Raji (cell line): ENCODE results near the gene DENND6B.

Experiments used
- POLR2A ChIP-seq: IDR thresholded peaks from 2 replicates; pipeline ENCODE4 v1.6.1; 2011; ENCODE audit warnings: low read depth, low read length, control low read depth; ENCODE audit not compliant: insufficient read depth

Gene DENND6B

DNA sequence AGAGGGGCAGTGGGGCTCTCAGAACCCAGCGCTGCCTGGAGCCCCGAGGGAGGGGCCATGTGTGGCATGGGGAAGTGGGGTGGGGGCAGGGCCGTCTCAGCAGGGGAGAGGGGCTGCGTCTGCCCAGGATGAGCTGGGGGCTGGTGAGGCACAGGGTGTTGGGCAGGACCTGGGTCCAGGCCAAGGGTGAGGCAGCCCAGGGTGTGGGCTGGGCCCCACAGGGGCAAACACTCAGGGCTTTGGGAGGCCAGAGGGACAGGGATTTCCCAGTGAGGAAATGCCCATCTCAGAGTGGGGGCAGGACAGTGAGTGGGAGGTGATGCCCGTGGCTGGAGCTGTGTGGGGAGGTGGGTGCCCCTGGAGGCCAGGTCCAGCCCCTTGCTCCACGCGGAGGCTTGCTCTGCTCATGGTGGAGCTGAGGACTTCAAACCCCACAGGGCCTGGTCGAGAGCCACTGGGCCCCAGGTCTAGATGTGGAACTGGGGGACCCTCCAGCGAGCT, 24.7 kb downstream of the DENND6B start:
- no peak for TF ChIP-seq POLR2A

DNA sequence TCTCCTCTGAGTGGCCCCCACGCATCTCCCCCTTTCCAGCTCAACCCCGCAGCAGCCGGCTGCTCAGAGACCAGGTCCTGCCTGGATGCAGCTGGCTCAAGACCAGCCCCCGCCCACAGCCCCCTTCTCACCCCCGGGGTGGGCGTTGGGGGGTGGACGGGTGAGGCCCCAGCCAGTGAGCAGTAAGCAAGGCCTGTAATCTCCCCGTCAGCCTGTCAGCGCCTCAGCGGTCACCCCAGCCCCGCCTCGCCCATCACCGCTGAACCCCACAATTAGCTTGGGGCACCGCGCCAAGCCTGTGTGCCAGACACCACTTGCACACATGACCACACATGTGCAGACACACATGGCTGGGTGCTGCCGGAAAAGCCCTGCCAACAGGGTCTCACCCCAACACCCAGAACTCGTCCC, 25.2 kb downstream of the DENND6B start:
- TF ChIP-seq POLR2A, result no peak

DNA sequence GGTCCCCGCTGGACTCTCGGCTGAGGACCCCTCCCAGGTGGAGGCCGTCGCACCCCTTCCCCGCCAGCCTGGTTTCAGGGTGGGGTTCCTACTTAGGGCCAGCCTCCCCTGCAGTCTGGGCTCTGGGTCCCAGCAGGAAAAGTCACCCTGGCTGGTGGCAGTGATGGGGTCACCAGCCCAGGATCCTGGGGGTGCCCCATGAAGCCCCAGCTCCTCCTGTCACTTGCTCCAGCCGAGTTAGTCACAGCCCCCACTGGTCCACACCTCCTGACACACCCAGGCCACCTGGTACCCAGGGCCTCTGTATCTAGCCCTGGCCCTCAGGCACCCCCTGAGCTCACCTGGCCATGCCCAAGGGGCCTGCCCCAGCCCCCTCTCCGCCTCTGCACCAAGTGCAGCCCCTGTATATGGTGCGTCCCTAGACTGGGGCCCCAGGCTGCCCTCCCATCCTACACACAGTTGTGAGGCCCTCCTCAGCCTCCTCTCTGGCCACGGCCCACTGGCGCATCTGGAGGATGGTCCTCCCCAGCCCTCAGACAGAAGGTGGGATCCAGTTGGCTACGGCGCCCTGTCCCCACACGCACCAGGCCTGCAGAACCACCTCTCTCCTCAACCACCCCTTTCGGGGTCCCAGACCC, 26.1 kb downstream of the DENND6B start:
- TF ChIP-seq POLR2A, result no peak

DNA sequence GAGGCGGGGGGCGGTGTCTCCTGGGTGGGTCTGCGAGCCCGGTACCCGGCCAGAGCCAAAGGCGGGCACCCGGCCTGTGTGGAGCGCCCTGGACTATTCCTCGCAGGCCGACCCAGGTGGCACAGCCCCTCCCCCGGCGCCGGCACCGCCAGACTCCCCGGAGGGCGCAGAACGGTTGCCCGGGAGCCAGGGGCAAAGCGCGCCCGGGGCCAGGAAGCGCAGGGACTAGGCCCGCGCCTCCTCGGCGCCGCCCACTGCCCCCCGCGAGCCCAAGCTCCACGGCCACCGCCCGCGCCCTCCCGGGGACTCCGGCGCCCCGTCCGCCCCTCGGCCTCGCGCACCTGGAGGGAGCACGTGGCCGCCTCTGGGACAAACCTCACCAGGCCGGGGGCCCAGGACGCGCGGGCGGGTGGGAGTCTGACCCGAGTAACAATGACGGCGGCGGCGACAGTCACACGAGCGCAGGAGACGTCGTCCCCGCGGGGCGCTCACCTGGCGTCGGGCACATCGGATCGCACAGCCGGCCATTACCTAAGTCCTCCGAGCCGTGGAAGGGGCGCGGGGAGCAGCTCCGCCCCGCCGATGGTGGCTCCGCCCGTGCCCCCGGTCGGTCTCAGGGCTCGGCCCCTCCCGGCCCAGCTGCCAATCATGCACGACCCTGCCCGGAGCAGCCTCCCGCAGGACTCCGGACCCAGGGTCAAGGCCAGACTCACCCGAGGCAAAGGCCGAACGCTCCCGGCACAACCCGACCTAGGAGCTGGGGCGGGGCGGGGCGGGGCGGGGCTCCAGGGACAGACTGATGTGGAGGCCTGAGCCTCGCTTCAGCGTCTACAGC, 26.8 kb downstream of the DENND6B start:
- TF ChIP-seq POLR2A, result no peak

DNA sequence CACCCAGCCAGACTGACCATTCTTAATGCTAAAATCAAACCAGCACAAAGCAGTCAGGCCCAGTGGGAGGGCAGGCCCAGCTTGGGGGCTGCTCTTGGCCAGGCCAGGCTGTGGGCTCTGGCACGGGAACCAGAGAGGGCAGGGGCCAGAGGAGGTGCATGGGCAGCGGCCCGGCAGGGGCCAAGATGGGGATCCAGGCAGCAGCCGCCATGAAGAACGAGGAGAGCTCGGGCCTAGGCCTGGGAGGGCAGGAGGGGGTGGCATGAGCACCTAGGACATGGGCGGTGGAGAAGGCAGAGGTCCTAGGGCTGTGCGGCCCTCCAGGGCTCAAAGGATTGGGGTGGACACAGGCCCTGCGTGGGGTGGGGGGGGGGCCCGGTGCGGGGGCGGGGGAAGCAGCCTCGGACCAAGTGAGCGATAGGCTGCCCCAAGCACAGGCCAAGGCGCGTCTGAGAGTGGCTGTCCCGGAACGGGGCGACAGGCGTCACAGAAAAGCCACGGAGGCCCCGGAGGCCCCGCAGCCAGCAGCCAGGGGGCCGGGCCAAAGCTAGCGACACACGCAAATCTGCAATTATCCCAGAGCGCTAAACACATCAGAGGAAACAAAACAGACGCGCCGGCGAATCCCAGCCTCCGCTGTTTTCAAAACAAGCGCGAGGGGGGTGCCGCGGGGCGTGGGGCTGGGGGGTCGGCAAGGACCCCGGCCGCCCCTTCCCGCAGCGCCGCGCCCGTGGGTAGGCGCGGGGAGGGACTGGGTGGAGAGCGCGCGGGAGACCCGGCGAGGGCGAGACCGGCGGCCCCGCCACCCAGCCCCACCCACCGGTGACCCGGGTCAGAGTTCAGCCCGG, 27.7 kb downstream of the DENND6B start:
- TF ChIP-seq POLR2A, result no peak

DNA sequence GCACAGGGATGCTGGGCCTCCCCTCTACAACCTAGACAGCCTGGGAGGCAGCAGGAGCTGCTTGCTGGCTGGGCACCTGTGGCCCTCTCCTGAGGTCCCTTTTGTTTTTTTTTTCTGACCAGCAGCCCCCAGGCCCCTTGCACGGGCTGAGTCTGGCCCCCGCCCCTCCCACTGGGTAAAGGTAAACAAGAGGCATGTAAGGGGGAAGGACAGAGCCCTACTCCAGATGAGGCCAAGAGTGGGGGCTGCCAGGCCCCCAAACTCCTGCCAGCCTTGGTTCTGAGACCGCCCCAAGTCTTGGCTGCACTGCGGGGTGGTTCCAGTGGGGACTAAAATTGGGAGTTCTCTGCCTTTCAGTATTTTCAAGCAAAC, 28.6 kb downstream of the DENND6B start:
- no peak for TF ChIP-seq POLR2A

DNA sequence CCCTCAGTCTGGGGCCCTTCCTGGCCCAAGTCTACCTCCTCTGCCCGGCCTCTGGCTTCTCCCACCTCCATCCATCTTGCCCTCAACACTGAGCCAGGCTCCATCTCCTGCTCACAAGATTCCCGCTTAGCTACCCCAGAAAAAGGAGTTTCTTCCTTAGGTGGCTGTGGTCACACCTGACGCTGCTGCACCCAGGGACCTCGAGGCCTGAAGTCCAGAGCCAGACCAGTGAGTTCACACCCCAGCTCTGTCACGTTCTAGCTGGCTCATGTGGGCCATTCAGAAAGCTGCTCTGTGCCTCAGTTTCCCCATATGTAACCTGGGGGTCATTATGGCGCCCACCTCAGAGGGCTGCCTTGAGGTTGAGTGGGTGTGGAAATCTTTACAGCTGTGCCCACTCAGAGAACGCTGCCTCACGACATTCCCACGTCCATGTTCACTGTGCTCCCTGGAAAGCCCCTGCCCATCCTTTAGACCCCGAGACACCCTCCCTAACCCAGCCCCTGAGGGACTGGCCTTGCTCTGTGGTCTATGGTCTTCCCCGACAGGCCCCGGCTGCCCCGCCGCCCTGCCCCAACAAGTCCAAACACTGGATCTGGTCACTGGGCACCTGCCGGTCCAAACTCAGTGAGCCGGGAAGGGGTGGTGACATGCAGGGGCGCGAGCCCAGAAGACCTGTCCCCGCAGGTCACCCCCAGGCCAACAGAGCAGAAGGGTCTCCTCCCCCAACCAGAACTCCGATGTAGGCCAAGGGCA, 29.1 kb downstream of the DENND6B start:
- no peak for TF ChIP-seq POLR2A

DNA sequence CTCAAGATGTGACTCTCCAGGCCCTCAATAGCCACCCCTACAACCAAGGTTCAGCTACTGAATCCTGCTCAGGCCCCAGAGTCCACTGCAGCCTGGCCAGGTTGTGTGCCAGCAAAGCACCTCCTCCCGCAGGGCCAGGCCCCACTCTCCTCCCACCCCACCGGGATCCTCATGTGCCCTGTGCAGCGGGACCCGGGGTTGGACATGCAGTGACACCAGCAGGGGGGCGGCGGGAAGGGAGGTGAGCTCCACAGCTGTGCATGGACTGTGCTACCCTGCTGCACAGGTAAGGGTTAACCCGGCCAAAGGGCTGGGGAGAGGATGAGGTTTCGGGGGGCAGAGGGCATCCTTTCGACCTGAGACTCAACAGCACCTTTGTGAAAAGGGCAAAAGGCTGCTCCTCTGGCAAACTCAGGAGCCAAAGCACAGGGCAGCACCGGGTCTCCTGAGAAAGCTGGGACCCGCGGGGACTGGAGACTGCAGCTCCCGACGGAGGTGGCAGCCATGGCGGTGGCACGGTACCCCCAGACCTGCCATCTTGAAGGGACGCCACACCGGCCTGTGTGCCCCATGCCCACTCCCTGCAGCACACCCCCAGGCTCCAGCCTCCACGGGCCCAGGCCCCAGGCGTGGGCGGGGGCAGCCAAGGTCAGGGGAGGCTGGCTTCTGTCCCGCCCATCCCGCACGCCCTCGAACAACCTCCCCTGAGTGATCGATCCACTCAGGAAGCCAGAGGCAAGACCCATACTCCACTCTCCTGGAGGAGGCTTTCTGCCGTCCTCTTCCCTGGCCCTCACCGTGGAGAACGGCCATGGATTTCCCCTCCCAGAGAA, 29.9 kb downstream of the DENND6B start:
- TF ChIP-seq POLR2A, result no peak

DNA sequence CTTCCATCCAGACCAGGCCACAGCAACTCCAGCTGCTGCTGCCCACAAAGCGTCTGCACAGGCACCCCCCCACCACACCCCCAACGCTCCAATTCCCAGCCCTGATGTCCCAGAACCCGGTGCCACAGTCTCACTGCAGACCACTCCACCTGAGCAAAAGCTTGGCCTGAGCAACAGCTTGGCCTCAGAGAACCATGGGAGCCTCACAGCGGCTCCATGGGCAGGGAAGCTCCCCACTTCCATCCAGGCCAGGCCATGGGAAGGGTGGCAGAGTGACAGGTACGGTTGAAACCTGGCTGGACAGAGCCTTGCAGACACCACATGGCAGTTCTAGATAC, 32.5 kb downstream of the DENND6B start:
- TF ChIP-seq POLR2A, result no peak

DNA sequence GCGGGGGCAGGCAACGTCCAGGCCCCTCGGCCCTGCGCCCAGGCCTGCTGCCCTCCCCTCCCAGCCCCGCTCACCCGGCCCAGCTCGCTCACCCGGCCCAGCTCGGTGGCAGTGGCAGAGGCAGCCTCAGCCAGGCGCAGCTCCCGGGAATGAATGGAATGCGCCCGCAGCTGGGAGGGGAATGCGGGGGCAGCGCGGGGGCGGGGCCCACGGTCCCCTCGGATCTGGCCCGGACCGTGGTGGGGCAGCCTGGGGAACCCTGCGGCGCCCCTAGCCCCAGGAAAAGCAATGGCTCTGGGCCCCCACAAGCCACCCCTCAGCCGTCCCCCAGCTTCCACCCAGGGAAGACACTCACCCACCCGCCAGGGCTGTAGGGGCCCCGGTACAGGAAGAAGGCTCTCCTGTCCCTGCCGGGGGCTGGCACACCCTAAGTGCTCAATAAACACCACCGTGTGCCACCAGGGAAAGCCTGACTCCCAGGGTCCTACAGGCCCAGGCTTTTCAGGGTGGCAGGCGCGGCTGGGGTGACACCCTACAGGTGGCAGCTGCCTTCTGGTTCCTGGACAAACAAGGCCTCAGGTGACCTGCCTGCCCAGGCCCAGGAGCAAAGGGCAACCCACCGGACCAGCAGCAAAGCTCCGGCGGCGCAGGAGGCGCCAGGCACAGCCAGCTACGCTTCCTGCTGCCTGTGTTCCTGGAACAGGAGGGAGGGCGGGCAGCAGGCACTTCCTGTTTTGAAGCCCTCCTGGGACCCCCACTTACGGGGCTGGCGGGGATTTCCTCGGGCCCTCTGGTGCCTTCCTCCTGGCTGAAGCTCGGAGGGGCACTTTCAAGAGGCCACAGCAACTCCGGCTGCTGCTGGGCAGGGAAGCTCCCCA, 33.1 kb downstream of the DENND6B start:
- TF ChIP-seq POLR2A, result no peak

DNA sequence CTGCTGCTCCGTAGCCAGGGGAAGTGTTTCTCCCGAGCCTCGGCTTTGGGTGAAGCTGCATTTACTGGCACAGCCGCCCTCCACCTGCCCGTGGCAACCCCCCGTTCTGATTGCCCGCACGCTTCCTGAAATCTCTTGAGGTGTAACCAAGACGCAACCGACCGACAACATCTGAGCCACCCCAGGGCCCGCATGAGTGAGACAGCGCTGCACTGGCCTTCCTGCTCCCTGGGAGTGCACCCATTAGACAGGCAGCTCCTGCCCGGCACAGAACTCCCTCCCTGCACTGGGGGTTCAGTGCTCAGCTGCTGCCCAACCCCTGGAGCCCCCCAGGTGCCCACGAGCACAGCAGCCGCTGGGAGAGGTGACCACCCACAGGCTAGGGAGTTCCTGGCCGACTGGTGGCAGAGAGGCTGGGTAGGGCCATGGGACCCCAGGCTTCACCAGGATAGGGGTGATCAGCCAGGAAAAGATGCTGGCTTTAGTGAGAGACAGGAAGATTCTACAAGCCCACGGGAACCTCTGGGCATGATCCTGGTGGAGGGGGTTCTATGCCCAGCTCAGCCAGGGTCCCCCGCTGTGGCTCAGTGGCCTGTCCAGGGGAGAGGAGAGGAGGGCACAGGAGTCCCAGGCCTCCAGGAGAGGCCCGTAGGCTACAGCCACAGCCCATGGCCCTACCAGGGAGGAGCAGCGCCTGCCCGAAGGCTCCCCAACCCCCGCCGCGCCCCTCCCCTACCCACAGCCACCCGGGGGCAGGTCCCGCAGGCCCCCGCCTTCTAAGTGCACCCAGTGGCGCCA, 34.0 kb downstream of the DENND6B start:
- TF ChIP-seq POLR2A, result peak; percentile 42; the same call in 1 of the 2 replicates

DNA sequence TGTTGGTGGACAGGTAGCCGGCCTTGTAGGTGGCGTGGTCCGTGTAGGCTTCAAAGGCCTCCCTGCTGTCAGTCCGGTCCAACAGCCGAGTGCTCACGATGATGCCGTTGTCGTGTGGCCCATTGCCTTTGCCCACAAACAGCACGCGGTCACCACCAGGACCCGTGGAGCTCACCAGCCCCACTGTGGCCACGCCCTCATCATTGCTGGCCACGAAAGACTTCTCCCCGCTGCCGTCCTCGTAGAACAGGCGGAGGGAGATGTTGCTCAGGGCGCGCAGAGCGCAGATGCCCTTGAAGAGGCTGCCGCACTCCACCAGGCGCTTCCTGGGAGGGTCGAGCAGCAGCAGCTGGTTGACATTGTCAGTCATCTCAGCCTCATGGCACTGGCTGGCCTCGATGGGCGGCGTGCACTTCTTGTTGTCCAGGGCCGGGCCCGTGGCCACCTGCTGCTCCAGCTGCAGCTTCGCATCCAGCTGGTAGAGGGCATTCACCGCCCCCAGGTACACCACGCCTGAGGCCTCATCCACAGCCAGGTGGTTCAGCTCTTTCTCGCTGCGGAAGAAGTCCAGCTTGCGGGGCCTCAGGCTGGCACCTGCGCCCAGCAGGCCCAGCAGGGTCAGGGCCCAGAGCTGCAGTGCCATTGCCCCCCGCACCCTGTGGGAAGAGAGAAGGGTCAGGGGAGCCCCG, 36.7 kb downstream of the DENND6B start:
- TF ChIP-seq POLR2A, result no peak
